ENCODE results near the gene LPAR1. TPM values are rescaled to one million over a fixed set of nuclear protein-coding genes. Genes with fewer than 3 reads are reported as not detected.

The LPAR1 gene
- total RNA-seq, 1 donor from 2014 or later: 16.8 TPM

GRCh38 chr9:110891760-110892159, 146.5 kb downstream of the LPAR1 start:
- TF ChIP-seq CTCF (IDR thresholded peaks at IDR 0.05; ENCODE audit: insufficient read depth, low read length, severe bottlenecking): no peak
- peak; percentile 50 for DNase-seq (ENCODE audit: low read depth)
- Histone ChIP-seq H3K27me3 (ENCODE audit: control insufficient read depth, insufficient read depth, low read length) (no peaks in the 10 kb centered on the region), H3K36me3 (ENCODE audit: control insufficient read depth, insufficient read depth, low read length) (no peaks in the 10 kb centered on the region), H3K4me3 (ENCODE audit: low read depth, low read length) (no peak overlapping the region)
- no peak for FAIRE-seq

- Histone ChIP-seq H3K36me3 (ENCODE audit: control insufficient read depth, insufficient read depth, low read length) (no peaks in the 10 kb centered on the region), H3K27me3 (ENCODE audit: control insufficient read depth, insufficient read depth, low read length) (no peaks in the 10 kb centered on the region), H3K4me3 (ENCODE audit: low read depth, low read length) (no peak overlapping the region)
- DNase-seq (ENCODE audit: low read depth): no peak
- TF ChIP-seq CTCF (IDR thresholded peaks at IDR 0.05; ENCODE audit: insufficient read depth, low read length, severe bottlenecking): no peak
- FAIRE-seq: no peak
These were observed 147.9 kb downstream of the LPAR1 start for GRCh38 chr9:110890416-110890815.

GRCh38 chr9:110887276-110887675, 151.0 kb downstream of the LPAR1 start:
- FAIRE-seq (no peak), DNase-seq (ENCODE audit: low read depth) (no peak)
- no peak for TF ChIP-seq CTCF (IDR thresholded peaks at IDR 0.05; ENCODE audit: insufficient read depth, low read length, severe bottlenecking)
- H3K4me3 ChIP-seq (ENCODE audit: low read depth, low read length): no peak overlapping the region
- no peaks in the 10 kb centered on the region for H3K27me3 ChIP-seq (ENCODE audit: control insufficient read depth, insufficient read depth, low read length)
- H3K36me3 ChIP-seq (ENCODE audit: control insufficient read depth, insufficient read depth, low read length): no peaks in the 10 kb centered on the region

GRCh38 chr9:110886832-110887231, 151.4 kb downstream of the LPAR1 start:
- peak; percentile 31 for DNase-seq (ENCODE audit: low read depth)

GRCh38 chr9:110880189-110880588, 158.1 kb downstream of the LPAR1 start:
- Histone ChIP-seq H3K27me3 (ENCODE audit: control insufficient read depth, insufficient read depth, low read length) (no peaks in the 10 kb centered on the region), H3K36me3 (ENCODE audit: control insufficient read depth, insufficient read depth, low read length) (no peaks in the 10 kb centered on the region), H3K4me3 (ENCODE audit: low read depth, low read length) (no peak overlapping the region)
- TF ChIP-seq CTCF (IDR thresholded peaks at IDR 0.05; ENCODE audit: insufficient read depth, low read length, severe bottlenecking): no peak
- DNase-seq (ENCODE audit: low read depth) (no peak), FAIRE-seq (peak; percentile 68)

More at GRCh38 chr9:110886832-110887231, 151.4 kb downstream of the LPAR1 start:
- TF ChIP-seq CTCF (IDR thresholded peaks at IDR 0.05; ENCODE audit: insufficient read depth, low read length, severe bottlenecking): no peak
- H3K4me3 ChIP-seq (ENCODE audit: low read depth, low read length): no peak overlapping the region
- no peaks in the 10 kb centered on the region for H3K36me3 ChIP-seq (ENCODE audit: control insufficient read depth, insufficient read depth, low read length)
- no peaks in the 10 kb centered on the region for H3K27me3 ChIP-seq (ENCODE audit: control insufficient read depth, insufficient read depth, low read length)
- no peak for FAIRE-seq

GRCh38 chr9:110877374-110877773, 160.9 kb downstream of the LPAR1 start:
- DNase-seq (ENCODE audit: low read depth) (no peak), FAIRE-seq (no peak)
- no peak overlapping the region for H3K4me3 ChIP-seq (ENCODE audit: low read depth, low read length)
- TF ChIP-seq CTCF (IDR thresholded peaks at IDR 0.05; ENCODE audit: insufficient read depth, low read length, severe bottlenecking): no peak
- H3K36me3 ChIP-seq (ENCODE audit: control insufficient read depth, insufficient read depth, low read length): peaks cover 2% of the 10 kb centered on the region
- no peaks in the 10 kb centered on the region for H3K27me3 ChIP-seq (ENCODE audit: control insufficient read depth, insufficient read depth, low read length)
